PC-9 (cell line): ENCODE data around the gene SLC2A3. TPM values are rescaled to one million over a fixed set of nuclear protein-coding genes. Genes with fewer than 3 reads are reported as not detected.
"Not testable (repeated sequence)": the region's sequence is repeated elsewhere in the genome, so short reads cannot be mapped to it uniquely, and the experiment has no call there.

Source experiments
- BruUV-seq: library from RNA; stranded (reverse); fragments of 400-500 nt; replicated peaks from 2 replicates; lab custom pipeline; 2021; lab: Mats Ljungman, UMichigan
- CTCF ChIA-PET: fragments of 300-600 bp; sonication (Branson Sonifier 250); formaldehyde crosslinking; loops from one replicate; lab custom pipeline; 2022; ENCODE audit warnings: antibody characterized with exemption; lab: Charles Lee
- POLR2A ChIA-PET: fragments of 300-600 bp; sonication (Branson Sonifier 250); formaldehyde crosslinking; loops from one replicate; lab custom pipeline; 2022; ENCODE audit warnings: antibody characterized with exemption; ENCODE audit not compliant: unreplicated experiment; lab: Charles Lee
- DNase-seq, 2 experiments: peaks; one replicate each; pipeline versions ENCODE4 v3.0.0 to v3.0.0-alpha.2; 2015 to 2022; ENCODE audit warnings: mixed read lengths in 1 of 2
- H2AFZ ChIP-seq: fragments of 200-600 bp; sonication (generic); 2 replicates; pipeline ENCODE4 v1.8.1; 2017; ENCODE audit warnings: antibody characterized with exemption
- H3F3A ChIP-seq: fragments of 200-600 bp; sonication (generic); 2 replicates; pipeline ENCODE4 v1.8.1; 2017; ENCODE audit warnings: antibody characterized with exemption, mild to moderate bottlenecking, low read depth; ENCODE audit not compliant: insufficient read depth
- H3K27ac ChIP-seq: fragments of 200-600 bp; sonication (generic); 2 replicates; pipeline ENCODE4 v1.6.1; 2016; ENCODE audit warnings: mixed run types
- H3K27me3 ChIP-seq: fragments of 200-600 bp; sonication (generic); 2 replicates; pipeline ENCODE4 v1.6.1; 2016; ENCODE audit warnings: low read depth, mixed run types; ENCODE audit not compliant: insufficient read depth
- H3K36me3 ChIP-seq: fragments of 200-600 bp; sonication (generic); 2 replicates; pipeline ENCODE4 v1.6.1; 2016; ENCODE audit warnings: low read depth, mixed run types
- H3K4me1 ChIP-seq: fragments of 200-600 bp; sonication (generic); replicated peaks from 2 replicates; pipeline ENCODE4 v1.6.1; 2016; ENCODE audit warnings: mixed run types; ENCODE audit not compliant: insufficient read depth
- H3K4me2 ChIP-seq: fragments of 200-600 bp; sonication (generic); 2 replicates; pipeline ENCODE4 v1.6.1; 2017; ENCODE audit warnings: mixed run types
- H3K4me3 ChIP-seq: fragments of 200-600 bp; sonication (generic); 2 replicates; pipeline ENCODE4 v1.6.1; 2016; ENCODE audit warnings: mixed run types
- H3K79me2 ChIP-seq: fragments of 200-600 bp; sonication (generic); 2 replicates; pipeline ENCODE4 v1.6.1; 2017; ENCODE audit warnings: low read depth, mixed run types
- H3K9me2 ChIP-seq: fragments of 200-600 bp; sonication (generic); 2 replicates; pipeline ENCODE4 v1.8.1; 2017; ENCODE audit warnings: mild to moderate bottlenecking; ENCODE audit not compliant: insufficient read depth
- H3K9me3 ChIP-seq: fragments of 200-600 bp; sonication (generic); 2 replicates; pipeline ENCODE4 v1.8.1; 2016; ENCODE audit warnings: low read depth; ENCODE audit not compliant: insufficient read depth
- H4K20me1 ChIP-seq: fragments of 200-600 bp; sonication (generic); 2 replicates; pipeline ENCODE4 v1.8.1; 2017; ENCODE audit not compliant: insufficient read depth
- CTCF ChIP-seq: fragments of 200-600 bp; sonication (generic); conservative IDR thresholded peaks from 2 replicates; pipeline ENCODE4 v1.6.1; 2017; ENCODE audit warnings: mixed run types, antibody characterized with exemption, mild to moderate bottlenecking, moderate library complexity
- EZH2 ChIP-seq: fragments of 200-600 bp; sonication (generic); IDR thresholded peaks from 2 replicates; pipeline ENCODE4 v1.8.0; 2017; ENCODE audit warnings: antibody characterized with exemption, low read depth
- intact Hi-C: fragments of 100-400 bp; cut with micrococcal nuclease; formaldehyde crosslinking; loops from one replicate; pipeline ENCODE4 v1.10.0; 2022; ENCODE audit not compliant: unreplicated experiment
- total RNA-seq: library from RNA; stranded (reverse); gene quantifications from 2 replicates; pipeline ENCODE4 v1.2.3, GENCODE V29; 2021

SLC2A3 gene
- total RNA-seq, 1 experiment from 2014 or later: 26.2 TPM

- Histone ChIP-seq H3K27ac (peak overlapping the region; percentile 61; the same call in 1 of the 2 replicates), H3K9me3 (no peaks in the 10 kb centered on the region), H3K79me2 (no peaks in the 10 kb centered on the region), H3K27me3 (no peaks in the 10 kb centered on the region), H4K20me1 (no peaks in the 10 kb centered on the region), H3K9me2 (no peaks in the 10 kb centered on the region), H2AFZ (no peak overlapping the region), H3K36me3 (no peaks in the 10 kb centered on the region), H3K4me1 (peaks cover 30% of the 10 kb centered on the region), H3K4me3 (no peak overlapping the region), H3F3A (peaks cover 34% of the 10 kb centered on the region), H3K4me2 (no peak overlapping the region)
- POLR2A ChIA-PET: interaction anchor here (1.0 kb wide), 1 partner anchor 48 kb away, joined by 7 read pairs; no protein-coding TSS in a partner anchor
- peak in 1 of 2 experiments; percentile 45 for DNase-seq
- intact Hi-C loops: no loop called here
- no TSS peak for BruUV-seq
- CTCF ChIA-PET: interaction anchor here (1.9 kb wide), 1 partner anchor 48 kb away, joined by 8 read pairs; no protein-coding TSS in a partner anchor
- no peak for TF ChIP-seq EZH2
- TF ChIP-seq CTCF: no peak
Observed at GRCh38 chr12:7981446-7981845, 45.5 kb upstream of the SLC2A3 start.

GRCh38 chr12:7977351-7978124 lies 41.6 kb upstream of the SLC2A3 start:
- peaks cover 22% of the 10 kb centered on the region for H3K4me1 ChIP-seq
- H3K9me3 ChIP-seq, H3K36me3 ChIP-seq, H3K27ac ChIP-seq, H3K9me2 ChIP-seq, H4K20me1 ChIP-seq, H3K27me3 ChIP-seq, intact Hi-C loops, H3K79me2 ChIP-seq, H3K4me3 ChIP-seq: not testable (repeated sequence)
- peaks cover 27% of the 10 kb centered on the region for H3F3A ChIP-seq
- DNase-seq: peak; percentile 30 to 53
- ChIA-PET POLR2A (interaction anchor here (0.6 kb wide), 1 partner anchor 15 kb away, joined by 23 read pairs; no protein-coding TSS in a partner anchor), CTCF (interaction anchor here (0.6 kb wide), 2 partner anchors 17 to 49 kb away, joined by 3 to 4 read pairs; no protein-coding TSS in a partner anchor)
- BruUV-seq: TSS peak; percentile 30
- peak overlapping the region; percentile 12; the same call in 1 of the 2 replicates for H3K4me2 ChIP-seq
- H2AFZ ChIP-seq: peak overlapping the region; percentile 63; the same call in 1 of the 2 replicates

- H3K9me3 ChIP-seq: no peaks in the 10 kb centered on the region
- H3K27ac ChIP-seq: no peak overlapping the region
- POLR2A ChIA-PET: no interaction called here
- CTCF ChIA-PET: interaction anchor here (0.6 kb wide), 2 partner anchors 12 to 16 kb away, joined by 3 to 5 read pairs; no protein-coding TSS in a partner anchor
- intact Hi-C loops: no loop called here
- no peak overlapping the region for H3K4me3 ChIP-seq
- no peaks in the 10 kb centered on the region for H4K20me1 ChIP-seq
- H3K27me3 ChIP-seq: no peaks in the 10 kb centered on the region
- no peak overlapping the region for H3K4me2 ChIP-seq
- H3K4me1 ChIP-seq: peaks cover 24% of the 10 kb centered on the region
- no peaks in the 10 kb centered on the region for H3K36me3 ChIP-seq
- no peak for DNase-seq
- TF ChIP-seq EZH2 (no peak), CTCF (no peak)
- H3K79me2 ChIP-seq: peaks cover 5% of the 10 kb centered on the region; the same call in 1 of the 2 replicates
- H3F3A ChIP-seq: peaks cover 38% of the 10 kb centered on the region
- no peak overlapping the region for H2AFZ ChIP-seq
- H3K9me2 ChIP-seq: no peaks in the 10 kb centered on the region
- no TSS peak for BruUV-seq
Observed at GRCh38 chr12:7973457-7973825, 37.5 kb upstream of the SLC2A3 start.
